PC-3 (cell line): ENCODE results near the gene ATPAF1. TPM values are rescaled to one million over a fixed set of nuclear protein-coding genes. Genes with fewer than 3 reads are reported as not detected.
A peak's percentile ranks its signal among the peaks of the same experiment; 100 is the strongest.

Source experiments
- ATAC-seq: fragments of 200-7000 bp; cut with Tn5 transposase; 2 replicates; pipeline ENCODE4 v1.9.1; 2020; ENCODE audit warnings: mild to moderate bottlenecking, moderate library complexity
- BruUV-seq: library from RNA; stranded (reverse); fragments of 400-500 nt; replicated peaks from 2 replicates; lab custom pipeline; 2021; lab: Mats Ljungman, UMichigan
- CTCF ChIA-PET: fragments of 300-600 bp; sonication (Branson Sonifier 250); formaldehyde crosslinking; loops from one replicate; lab custom pipeline; 2022; ENCODE audit warnings: antibody characterized with exemption; lab: Charles Lee
- POLR2A ChIA-PET: fragments of 300-600 bp; sonication (Branson Sonifier 250); formaldehyde crosslinking; loops from one replicate; lab custom pipeline; 2022; ENCODE audit warnings: antibody characterized with exemption; ENCODE audit not compliant: unreplicated experiment; lab: Charles Lee
- DNase-seq: peaks from one replicate; pipeline ENCODE4 v3.0.0-alpha.2; 2015
- H2AFZ ChIP-seq: fragments of 300-600 bp; sonication (generic); 2 replicates; pipeline ENCODE4 v1.6.0; 2016; ENCODE audit warnings: antibody characterized with exemption, low read length
- H3F3A ChIP-seq: fragments of 300-600 bp; sonication (generic); one replicate; pipeline ENCODE4 v1.6.0; 2017; ENCODE audit warnings: antibody characterized with exemption, low read length, control low read depth, mild to moderate bottlenecking; ENCODE audit not compliant: unreplicated experiment
- H3K27ac ChIP-seq: fragments of 300-600 bp; sonication (generic); 2 replicates; pipeline ENCODE4 v1.5.1; 2016; ENCODE audit warnings: mild to moderate bottlenecking, low read length
- H3K27me3 ChIP-seq: fragments of 300-600 bp; sonication (generic); 2 replicates; pipeline ENCODE4 v1.6.1; 2016; ENCODE audit warnings: low read length, mixed read lengths
- H3K36me3 ChIP-seq: fragments of 300-600 bp; sonication (generic); 2 replicates; pipeline ENCODE4 v1.6.1; 2016; ENCODE audit warnings: low read depth, mixed run types, low read length, mixed read lengths
- H3K4me1 ChIP-seq: fragments of 300-600 bp; sonication (generic); 2 replicates; pipeline ENCODE4 v1.5.1; 2016; ENCODE audit warnings: low read length; ENCODE audit not compliant: insufficient read depth
- H3K4me2 ChIP-seq: fragments of 300-600 bp; sonication (generic); 2 replicates; pipeline ENCODE4 v1.6.0; 2016; ENCODE audit warnings: low read length
- H3K4me3 ChIP-seq: fragments of 300-600 bp; sonication (generic); 2 replicates; pipeline ENCODE4 v1.5.1; 2016; ENCODE audit warnings: mild to moderate bottlenecking, low read length, mixed read lengths
- H3K79me2 ChIP-seq: fragments of 300-600 bp; sonication (generic); 2 replicates; pipeline ENCODE4 v1.6.1; 2017; ENCODE audit warnings: low read length, mixed read lengths
- H3K9ac ChIP-seq: fragments of 300-600 bp; sonication (generic); 2 replicates; pipeline ENCODE4 v1.6.0; 2016; ENCODE audit warnings: mild to moderate bottlenecking, low read length
- H3K9me2 ChIP-seq: fragments of 300-600 bp; sonication (generic); replicated peaks from 2 replicates; pipeline ENCODE4 v1.6.1; 2016; ENCODE audit warnings: mixed run types, low read length, mixed read lengths
- H3K9me3 ChIP-seq: fragments of 300-600 bp; sonication (generic); 2 replicates; pipeline ENCODE4 v1.6.1; 2016; ENCODE audit warnings: low read length, mixed read lengths
- H4K20me1 ChIP-seq: fragments of 300-600 bp; sonication (generic); 2 replicates; pipeline ENCODE4 v1.6.1; 2016; ENCODE audit warnings: low read length, mixed read lengths
- CTCF ChIP-seq: fragments of 300-600 bp; sonication (generic); conservative IDR thresholded peaks from 2 replicates; pipeline ENCODE4 v1.5.1; 2017; ENCODE audit warnings: antibody characterized with exemption, low read depth, mild to moderate bottlenecking, low read length
- EZH2 ChIP-seq: fragments of 300-600 bp; sonication (generic); IDR thresholded peaks from one replicate; pipeline ENCODE4 v1.6.1; 2017; ENCODE audit warnings: antibody characterized with exemption, mild to moderate bottlenecking, low read length; ENCODE audit not compliant: unreplicated experiment
- EZH2phosphoT487 ChIP-seq: fragments of 300-600 bp; sonication (generic); IDR thresholded peaks from 2 replicates; pipeline ENCODE4 v1.6.1; 2018; ENCODE audit warnings: mild to moderate bottlenecking, antibody characterized with exemption, low read length, borderline replicate concordance
- intact Hi-C: fragments of 100-400 bp; cut with micrococcal nuclease; formaldehyde crosslinking; loops from 2 replicates; pipeline ENCODE4 v1.9.0; 2023
- total RNA-seq: library from RNA; depleted of rRNA; stranded (reverse); fragments of >200 nt; gene quantifications from 2 replicates; pipeline ENCODE4 v1.2.3, GENCODE V29; 2014

ATPAF1 gene
- total RNA-seq, 1 experiment from 2014 or later, result 68.3 TPM

GRCh38 chr1:46630719-46631118, 37.4 kb downstream of the ATPAF1 start:
- no peaks in the 10 kb centered on the region for H4K20me1 ChIP-seq
- H3K9ac ChIP-seq, result no peak overlapping the region
- H3K36me3 ChIP-seq, result peaks cover 16% of the 10 kb centered on the region; the same call in 1 of the 2 replicates
- BruUV-seq, result no TSS peak
- DNase-seq (peak; percentile 21), ATAC-seq (peak; percentile 56)
- no peaks in the 10 kb centered on the region for H3F3A ChIP-seq
- no peaks in the 10 kb centered on the region for H3K27me3 ChIP-seq
- H2AFZ ChIP-seq, result no peak overlapping the region
- H3K27ac ChIP-seq, result no peak overlapping the region
- ChIA-PET POLR2A (interaction anchor here (0.7 kb wide), 1 partner anchor 9 kb away, joined by 3 read pairs; no protein-coding TSS in a partner anchor), CTCF (interaction anchor here (0.5 kb wide), 1 partner anchor 188 kb away, joined by 3 read pairs; no protein-coding TSS in a partner anchor)
- no peaks in the 10 kb centered on the region for H3K4me1 ChIP-seq
- no peaks in the 10 kb centered on the region for H3K9me3 ChIP-seq
- no peak overlapping the region for H3K4me3 ChIP-seq
- H3K79me2 ChIP-seq, result no peaks in the 10 kb centered on the region
- no peak for TF ChIP-seq EZH2
- no peak for TF ChIP-seq EZH2phosphoT487
- TF ChIP-seq CTCF, result no peak
- no peak overlapping the region for H3K4me2 ChIP-seq
- intact Hi-C loops, result no loop called here
- no peaks in the 10 kb centered on the region for H3K9me2 ChIP-seq

GRCh38 chr1:46623743-46624644, 44.2 kb downstream of the ATPAF1 start:
- no peaks in the 10 kb centered on the region for H3F3A ChIP-seq
- H3K27me3 ChIP-seq, result no peaks in the 10 kb centered on the region
- ATAC-seq, result no peak
- DNase-seq, result no peak
- H3K4me3 ChIP-seq, result no peak overlapping the region
- no peaks in the 10 kb centered on the region for H3K9me3 ChIP-seq
- H3K9ac ChIP-seq, result no peak overlapping the region
- no peaks in the 10 kb centered on the region for H4K20me1 ChIP-seq
- H3K4me1 ChIP-seq, result peaks cover 23% of the 10 kb centered on the region
- ChIA-PET CTCF (no interaction called here), POLR2A (no interaction called here)
- no peaks in the 10 kb centered on the region for H3K9me2 ChIP-seq
- no peak overlapping the region for H3K4me2 ChIP-seq
- no peak overlapping the region for H3K27ac ChIP-seq
- TF ChIP-seq EZH2 (no peak), CTCF (no peak), EZH2phosphoT487 (no peak)
- H3K36me3 ChIP-seq, result no peaks in the 10 kb centered on the region
- intact Hi-C loops, result loop anchor here (2.0 kb wide), 2 partner anchors 19 to 95 kb away; partner anchors contain the start of gene EFCAB14
- no peak overlapping the region for H2AFZ ChIP-seq
- BruUV-seq, result no TSS peak
- H3K79me2 ChIP-seq, result no peaks in the 10 kb centered on the region
